ENCODE data around the gene NXPE3.
"Not testable (repeated sequence)": the region's sequence is repeated elsewhere in the genome, so short reads cannot be mapped to it uniquely, and the experiment has no call there.

Gene NXPE3

DNA sequence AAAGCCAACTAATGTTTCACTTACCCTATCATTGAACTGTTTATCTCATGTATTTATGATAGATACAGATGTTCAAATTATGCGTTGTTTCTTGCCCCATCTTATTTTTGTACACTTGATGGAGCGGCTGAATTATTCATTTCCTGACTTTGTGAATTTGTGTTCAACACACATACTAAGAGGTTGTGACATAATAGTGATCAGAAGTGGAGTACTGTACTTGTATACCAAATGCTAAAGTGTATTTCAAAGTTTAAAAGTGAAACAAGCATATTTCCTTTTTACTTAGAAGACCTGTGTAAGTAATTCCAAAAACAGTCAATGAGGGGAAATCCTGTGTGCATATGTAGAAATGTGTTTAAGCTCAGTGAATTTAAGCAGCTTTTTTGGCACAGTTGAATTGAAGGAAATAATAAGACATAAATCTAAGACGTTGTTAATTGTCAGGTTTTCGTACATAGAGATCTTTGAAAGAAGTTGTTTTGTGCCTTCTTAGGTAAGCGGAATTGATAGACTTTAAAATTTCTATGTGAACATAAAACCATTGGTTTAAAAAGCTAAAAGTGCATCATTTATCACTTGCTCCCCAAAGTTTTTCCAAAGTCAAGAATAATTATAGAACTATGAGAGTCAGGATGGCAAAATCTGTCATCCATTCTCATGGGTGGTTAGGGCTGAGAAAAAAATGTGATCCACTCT lies 72.2 kb downstream of the NXPE3 start:
- DNase-seq (ENCODE audit: low read depth in 2 of 3, low spot score in 2 of 3), result no peak

DNA sequence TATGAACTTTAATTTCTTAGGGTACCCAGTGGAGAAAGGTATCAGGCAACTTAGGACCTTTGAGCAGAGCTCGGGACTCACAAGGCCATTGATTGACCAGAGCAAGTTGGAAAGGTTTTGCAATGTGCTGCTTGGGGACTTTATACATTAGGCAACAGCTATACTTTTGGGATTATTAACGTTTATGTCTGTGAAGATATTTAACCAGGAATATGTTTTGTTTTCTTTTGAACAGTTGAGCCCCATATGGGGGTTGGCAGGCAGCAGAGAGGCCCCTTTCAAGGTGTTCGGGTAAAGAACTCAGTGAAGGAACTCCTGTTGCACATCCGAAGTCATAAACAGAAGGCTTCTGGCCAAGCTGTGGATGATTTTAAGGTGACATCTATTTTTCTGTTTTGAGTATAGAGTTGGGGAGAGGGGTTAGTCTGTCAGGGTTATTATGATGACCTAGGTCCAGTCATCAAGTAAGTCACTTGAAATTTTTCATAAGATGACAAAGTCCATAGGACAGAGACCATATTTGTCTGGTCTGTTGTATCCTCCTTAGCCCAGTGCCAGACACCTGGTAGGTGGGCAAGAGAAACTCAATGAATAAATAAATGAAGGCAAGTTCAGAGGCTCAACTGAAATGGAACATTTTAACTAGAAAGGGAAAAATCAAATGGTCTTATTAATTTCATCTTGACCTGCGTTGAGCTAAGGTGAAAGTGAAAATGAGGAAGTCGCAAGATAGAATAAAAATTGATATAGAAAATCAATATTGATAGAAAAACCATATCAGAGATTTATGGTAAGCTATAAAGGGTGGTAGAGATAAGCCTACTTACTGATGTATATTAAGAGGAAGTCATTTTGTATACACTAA lies 73.1 kb downstream of the NXPE3 start:
- DNase-seq (ENCODE audit: low read depth in 2 of 3, low spot score in 2 of 3), result no peak

DNA sequence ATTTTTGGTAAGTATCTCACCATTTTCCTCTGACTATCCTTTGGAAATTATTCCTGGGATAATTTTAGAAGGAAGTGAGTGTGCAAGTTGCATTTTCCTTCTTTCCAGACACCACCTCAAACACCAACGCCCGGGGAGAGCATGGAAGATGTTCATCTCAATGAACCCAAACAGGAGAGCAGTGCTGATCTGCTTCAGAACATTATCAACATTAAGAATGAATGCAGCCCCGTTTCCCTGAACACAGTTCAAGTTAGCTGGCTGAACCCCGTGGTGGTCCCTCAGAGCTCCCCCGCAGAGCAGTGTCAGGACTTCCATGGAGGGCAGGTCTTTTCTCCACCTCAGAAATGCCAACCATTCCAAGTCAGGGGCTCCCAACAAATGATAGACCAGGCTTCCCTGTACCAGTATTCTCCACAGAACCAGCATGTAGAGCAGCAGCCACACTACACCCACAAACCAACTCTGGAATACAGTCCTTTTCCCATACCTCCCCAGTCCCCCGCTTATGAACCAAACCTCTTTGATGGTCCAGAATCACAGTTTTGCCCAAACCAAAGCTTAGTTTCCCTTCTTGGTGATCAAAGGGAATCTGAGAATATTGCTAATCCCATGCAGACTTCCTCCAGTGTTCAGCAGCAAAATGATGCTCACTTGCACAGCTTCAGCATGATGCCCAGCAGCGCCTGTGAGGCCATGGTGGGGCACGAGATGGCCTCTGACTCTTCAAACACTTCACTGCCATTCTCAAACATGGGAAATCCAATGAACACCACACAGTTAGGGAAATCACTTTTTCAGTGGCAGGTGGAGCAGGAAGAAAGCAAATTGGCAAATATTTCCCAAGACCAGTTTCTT lies 74.2 kb downstream of the NXPE3 start:
- no peak for DNase-seq (ENCODE audit: low read depth in 2 of 3, low spot score in 2 of 3)

DNA sequence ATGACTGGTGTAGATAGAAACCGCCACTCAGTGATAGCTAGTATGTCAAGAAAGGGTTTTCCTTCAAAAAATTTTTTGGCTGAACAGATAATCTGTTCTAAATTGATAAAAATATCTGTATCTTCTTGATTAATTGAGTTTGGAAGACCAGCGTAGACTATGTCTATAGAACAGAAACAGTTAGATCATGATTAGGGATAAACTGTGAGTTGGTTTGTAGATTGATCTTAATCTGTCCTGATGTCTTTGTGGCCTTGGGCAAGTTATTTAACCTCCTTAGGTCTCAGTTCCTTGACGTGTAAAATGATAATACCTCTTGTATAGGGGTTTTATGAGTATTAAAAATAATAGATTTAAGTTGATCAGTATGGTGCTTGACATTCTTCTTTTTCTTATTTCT lies 75.0 kb downstream of the NXPE3 start:
- DNase-seq (ENCODE audit: low read depth in 2 of 3, low spot score in 2 of 3), result no peak

DNA sequence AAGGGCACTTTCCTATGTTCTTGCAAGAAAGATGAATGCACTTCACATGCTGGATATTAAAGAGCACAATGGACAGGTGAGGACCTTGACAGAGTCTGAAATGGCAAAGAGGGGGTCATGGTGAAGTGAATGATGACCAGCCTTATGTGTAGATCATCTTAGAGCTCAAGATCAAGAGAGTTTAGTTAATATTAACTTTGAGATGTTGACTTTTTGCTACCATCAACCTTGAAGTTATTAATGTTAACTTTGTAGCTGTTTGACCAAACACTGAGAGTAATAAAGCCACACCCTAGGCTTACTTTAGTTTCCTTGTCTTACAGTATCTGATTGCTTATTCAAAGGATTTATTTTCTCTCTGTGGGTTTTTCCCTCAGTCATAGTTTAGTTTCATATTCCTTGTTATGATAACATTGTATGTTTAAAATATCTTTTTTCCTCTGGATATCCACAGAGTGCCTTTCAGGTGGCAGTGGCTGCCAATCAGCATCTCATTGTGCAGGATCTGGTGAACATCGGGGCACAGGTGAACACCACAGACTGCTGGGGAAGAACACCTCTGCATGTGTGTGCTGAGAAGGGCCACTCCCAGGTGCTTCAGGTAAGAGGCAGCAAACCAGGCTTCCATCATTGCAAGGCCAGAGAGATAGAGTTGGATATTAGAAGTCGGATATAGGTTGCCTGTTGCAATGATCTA lies 75.7 kb downstream of the NXPE3 start:
- DNase-seq (ENCODE audit: low read depth in 2 of 3, low spot score in 2 of 3), result no peak

DNA sequence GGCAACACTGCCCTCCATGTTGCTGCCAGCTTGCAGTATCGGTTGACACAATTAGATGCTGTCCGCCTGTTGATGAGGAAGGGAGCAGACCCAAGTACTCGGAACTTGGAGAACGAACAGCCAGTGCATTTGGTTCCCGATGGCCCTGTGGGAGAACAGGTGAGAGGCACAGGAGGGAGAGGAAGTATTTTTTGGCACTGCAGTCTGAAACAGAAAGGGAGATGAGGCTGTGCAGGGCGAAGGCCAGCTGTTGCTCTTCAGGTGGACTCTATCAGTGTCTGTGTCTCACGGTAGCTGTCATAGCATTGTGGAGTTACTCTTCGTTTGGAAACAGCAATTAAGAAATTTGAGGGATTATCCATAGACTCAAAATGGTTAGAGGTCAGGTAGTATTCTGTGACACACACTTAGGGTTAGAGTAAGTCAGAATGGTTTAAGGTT lies 78.3 kb downstream of the NXPE3 start:
- no peak for DNase-seq (ENCODE audit: low read depth in 2 of 3, low spot score in 2 of 3)

DNA sequence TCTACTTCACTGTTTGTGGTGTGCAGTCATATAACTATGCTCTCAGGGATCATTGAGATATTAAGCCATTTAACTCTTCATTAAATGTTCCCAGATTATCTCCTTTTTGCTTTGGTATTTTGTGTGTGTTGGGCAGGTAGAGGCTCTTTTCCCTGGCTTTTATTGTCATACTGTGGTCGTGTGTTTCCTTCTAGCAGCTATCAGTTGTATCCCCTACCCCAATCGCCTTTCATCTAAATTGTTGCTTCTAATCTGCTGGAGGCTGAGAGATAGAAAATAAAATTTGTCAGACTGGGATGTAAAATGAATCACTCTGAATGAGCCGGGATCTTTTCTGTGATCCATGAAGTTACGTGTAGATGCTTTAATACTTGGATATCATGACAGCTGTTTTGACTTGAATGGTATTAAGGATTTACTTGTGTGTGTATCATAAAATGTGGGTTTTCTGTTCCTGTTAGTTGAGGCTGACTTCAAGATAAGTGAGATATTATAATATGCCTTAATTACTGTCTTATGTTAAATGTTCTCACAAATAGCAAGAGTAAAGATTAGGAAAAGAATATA lies 79.5 kb downstream of the NXPE3 start:
- no peak for DNase-seq (ENCODE audit: low read depth in 2 of 3, low spot score in 2 of 3)

DNA sequence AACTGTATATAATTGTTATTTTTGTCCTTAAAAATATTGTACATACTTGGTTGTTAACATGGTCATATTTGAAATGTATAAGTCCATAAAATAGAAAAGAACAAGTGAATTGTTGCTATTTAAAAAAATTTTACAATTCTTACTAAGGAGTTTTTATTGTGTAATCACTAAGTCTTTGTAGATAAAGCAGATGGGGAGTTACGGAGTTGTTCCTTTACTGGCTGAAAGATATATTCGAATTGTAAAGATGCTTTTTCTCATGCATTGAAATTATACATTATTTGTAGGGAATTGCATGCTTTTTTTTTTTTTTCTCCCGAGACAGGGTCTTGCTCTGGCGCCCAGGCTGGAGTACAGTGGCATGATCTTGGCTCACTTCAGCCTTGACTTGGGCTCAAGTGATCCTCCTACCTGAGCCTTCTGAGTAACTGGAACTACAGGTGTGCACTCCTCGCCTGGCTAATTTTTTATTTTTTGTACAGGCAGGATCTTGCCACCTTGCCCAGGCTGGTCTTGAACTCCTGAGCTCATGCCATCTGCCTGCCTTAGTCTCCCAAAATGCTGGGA lies 81.0 kb downstream of the NXPE3 start:
- DNase-seq (ENCODE audit: low read depth in 2 of 3, low spot score in 2 of 3), result no peak

DNA sequence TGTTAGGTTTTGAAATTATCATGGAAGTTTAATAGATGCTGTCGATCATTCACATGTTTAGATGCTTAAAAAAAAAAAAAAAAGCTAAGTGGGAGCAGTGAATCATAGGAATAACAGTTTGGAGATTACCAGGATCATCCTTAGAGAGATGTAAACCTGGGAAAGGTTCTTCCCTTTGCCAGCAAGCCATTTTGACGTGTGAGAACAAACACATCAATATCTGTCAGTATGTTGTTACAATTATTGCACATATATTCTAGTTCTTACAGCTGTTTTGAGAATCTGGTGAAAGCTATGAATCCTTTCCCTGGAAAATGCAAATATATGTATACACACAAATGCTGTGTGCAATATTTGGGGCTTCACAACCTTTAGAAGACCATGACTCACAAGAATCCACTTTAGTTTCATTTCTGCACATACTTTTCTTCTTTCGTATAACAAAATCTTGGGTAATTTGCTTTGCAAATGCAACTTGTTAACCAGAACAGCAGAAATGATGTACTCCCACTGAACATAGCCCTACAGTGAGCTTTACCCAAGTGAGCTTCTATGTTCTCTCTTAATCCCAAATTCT lies 82.3 kb downstream of the NXPE3 start:
- no peak for DNase-seq (ENCODE audit: low read depth in 2 of 3, low spot score in 2 of 3)

DNA sequence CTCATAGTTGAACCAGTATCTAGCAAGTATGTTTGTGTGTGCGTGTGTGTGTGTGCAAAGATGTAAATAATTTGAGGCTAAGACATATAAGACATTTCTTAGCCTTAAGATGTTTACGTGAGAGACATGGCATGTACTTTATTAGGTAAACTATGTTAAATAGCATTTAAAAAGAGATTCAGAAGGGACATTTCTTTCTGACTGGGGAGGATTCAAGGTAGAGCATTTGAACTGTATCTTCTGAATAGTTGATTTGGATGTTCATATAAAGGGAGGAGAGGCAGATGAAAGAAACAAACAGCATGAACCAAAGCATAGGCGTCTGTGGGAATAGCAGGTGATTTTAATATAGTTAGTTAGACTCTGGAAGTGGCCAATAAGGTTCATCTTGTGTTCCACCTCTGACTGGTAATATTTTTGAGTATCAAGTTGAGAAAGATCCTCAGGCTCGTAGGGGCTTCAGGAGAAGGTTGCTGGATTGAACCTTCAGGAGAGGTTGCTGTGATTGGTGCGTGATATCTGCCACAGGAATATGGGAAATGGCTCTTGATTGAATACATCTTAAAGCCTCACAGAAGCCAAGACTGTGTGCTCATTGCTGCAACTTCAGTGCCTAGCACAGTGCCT lies 82.9 kb downstream of the NXPE3 start:
- DNase-seq (ENCODE audit: low read depth in 2 of 3, low spot score in 2 of 3), result no peak

DNA sequence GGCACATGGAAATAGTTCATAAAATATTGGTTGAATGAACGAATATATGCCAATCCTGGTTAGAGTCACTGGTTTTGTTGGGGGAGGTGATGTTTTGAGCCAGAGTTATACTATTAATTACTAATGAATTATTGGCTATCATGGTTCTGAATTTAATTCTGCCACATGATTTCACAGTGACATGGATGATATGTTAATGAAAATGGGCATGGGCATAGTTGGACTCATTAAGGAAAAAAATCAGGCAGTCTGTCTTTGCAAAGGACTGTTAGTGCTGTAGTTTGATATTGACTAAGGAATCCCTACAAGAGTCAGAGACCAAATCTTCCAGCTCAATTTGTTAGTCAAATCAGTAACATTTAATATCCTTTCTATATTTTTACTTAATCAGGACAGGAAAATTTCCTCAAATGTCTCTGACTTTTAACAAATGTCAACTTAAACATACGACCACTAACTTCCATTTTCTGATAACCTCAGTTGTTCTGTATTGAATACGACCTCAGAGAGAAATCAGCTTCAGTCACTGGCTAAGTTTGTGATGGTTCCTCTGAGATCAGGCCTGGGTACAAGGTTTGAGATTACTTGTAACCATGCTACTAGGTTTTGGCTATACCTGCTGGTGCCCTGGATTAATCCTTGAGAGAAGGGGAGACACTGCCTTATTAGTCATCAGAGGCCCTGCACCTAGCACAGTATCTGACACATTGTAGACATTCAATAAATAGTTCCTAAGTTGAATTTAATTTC lies 83.6 kb downstream of the NXPE3 start:
- no peak for DNase-seq (ENCODE audit: low read depth in 2 of 3, low spot score in 2 of 3)

DNA sequence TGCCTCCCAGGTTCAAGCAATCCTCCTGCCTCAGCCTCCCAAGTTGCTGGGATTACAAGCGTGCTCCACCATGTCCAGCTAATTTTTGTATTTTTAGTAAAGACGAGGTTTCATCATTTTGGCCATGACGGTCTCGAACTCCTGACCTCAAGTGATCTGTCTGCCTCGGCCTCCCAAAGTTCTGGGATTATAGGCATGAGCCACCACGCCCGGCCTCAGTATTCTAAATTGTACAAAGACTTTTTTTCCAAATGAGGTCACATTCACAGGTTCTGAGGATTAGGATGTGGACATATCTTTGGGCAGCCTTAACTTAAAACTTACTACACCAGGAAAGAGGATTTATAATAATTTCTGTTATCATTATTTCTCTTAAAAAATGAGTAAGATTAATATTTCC lies 85.9 kb downstream of the NXPE3 start:
- DNase-seq (ENCODE audit: low read depth in 2 of 3, low spot score in 2 of 3), result not testable (repeated sequence)

DNA sequence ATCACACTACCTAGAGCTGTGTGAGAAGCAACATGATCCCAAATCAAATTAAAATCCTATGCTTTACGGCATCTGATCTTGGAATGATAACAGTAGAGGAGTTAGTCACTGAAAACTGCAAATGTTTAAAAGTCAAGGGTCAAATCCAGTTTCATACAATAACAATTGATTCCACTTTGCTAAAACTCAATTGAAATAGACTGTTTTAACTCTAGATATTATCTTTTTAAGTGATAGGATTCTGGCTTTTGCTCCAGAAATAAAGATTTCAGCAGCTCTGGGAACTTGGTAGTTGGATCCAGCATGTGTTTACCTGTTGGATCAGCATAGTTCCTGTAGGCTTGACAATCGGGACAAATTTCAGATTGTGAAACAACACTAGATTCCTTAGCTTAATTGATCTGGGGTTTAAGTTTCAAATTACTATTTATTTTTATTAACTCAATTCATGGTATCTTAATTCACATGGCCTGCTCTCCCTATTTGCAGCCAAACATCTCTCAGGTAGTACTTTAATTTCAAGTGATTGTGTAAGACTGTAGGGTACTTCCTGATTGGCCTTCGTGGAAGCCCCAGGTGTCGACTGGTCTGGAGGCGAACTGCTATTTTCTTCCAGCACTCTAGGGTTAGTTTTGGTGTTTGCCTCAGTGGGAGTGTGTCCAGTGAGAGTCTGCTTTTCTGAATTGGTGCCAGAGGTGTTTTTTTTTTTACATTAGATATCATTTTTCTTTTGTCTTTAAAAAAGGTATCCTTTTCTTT lies 86.9 kb downstream of the NXPE3 start:
- no peak for DNase-seq (ENCODE audit: low read depth in 2 of 3, low spot score in 2 of 3)

DNA sequence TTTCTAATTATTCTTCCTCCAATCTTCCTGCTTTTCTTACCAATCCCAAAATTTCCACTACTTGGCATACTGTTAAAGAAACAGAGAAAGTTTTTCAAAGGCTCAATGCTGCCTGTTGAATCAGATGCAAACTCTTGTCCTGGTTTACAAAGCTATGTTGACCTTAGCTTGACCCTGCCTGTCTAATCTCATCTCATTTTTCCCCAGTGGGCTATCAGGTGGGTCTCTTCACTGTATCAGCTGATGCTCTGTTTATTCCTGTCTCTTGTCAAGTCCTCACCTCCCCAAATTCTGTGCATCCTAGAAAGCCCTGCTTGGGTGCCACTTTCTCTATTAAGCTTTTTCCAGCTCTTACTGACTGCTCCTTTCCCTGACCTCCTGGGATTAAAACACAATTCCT lies 88.5 kb downstream of the NXPE3 start:
- no peak for DNase-seq (ENCODE audit: low read depth in 2 of 3, low spot score in 2 of 3)

DNA sequence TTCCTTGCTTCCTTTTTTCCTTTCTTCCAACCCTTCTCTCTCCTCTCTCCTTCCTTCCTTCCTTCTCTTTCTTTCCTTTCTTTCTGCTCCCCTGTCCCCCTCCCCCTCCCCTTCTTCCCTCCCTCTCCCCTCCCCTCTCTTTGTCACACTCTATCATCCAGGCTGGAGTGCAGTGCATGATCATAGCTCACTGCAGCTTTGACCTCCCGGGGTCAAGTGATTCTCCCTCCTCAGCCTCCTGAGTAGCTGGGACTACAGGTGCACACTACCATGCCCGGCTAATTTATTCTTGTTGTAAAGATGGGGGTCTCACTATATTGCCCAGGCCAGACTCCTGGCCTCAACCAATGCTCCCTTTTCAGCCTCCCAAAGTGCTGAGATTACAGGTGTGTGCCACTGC lies 89.0 kb downstream of the NXPE3 start:
- no peak for DNase-seq (ENCODE audit: low read depth in 2 of 3, low spot score in 2 of 3)

DNA sequence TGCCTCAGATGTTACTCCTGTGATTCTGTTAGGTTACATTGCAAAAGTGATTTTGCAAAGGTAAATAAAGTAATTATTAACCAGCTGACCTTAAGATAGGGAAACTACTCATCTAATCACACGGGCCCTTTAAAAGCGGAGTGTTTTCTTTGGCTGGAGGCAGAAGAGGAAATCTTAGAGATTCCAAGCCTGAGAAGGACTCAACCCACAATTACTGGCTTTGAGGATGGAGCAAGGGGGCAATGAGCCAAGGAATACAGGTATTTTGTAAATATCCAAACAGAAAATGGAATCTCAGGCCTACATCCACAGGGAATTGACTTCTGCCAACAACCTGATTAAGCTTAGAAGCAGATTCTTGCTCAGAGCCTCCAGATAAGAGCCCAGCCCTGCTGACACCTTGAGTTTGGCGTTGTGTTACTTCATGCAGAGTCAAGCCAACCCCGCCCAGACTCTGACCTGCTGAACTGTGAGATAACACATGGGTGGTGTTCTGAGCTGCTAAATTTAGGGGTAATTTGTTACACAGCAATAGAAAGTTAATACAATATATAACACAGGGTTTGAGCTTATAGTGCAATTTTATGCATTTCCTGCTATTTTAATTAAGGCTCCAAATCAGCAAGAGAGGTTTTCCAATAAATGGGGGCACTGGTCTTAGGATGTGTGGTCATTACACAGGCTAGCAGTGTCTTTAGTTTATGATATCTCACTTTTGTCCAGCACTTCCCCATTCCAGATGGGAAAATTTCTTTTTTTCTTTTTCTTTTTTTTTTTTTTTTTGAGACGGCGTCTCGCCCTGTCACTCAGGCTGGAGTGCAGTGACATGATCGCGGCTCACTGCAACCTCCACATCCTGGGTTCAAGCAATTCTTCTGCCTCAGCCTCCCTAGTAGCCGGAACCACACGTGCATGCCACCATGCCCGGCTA lies 89.8 kb downstream of the NXPE3 start:
- no peak for DNase-seq (ENCODE audit: low read depth in 2 of 3, low spot score in 2 of 3)

DNA sequence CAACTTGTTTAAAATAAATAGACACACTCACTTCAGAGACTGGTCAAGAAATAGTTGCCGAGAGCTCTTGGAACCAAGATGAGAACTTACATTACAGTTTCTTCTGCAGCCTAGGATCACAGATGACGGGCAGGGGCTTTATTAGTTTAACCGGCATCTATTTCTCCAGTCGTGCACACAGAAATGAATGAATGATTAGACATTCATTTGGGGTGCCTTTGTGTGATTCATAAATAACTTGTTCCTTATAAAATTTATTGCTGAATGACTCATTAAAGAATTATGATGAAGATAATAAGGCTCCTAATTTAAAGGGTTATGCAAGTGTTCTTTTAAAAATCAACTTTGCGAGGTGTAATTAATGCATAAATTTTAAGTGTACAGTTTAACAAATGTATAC lies 91.1 kb downstream of the NXPE3 start:
- DNase-seq (ENCODE audit: low read depth in 2 of 3, low spot score in 2 of 3), result no peak
